ENCODE measurements around the gene TUBA3E. TPM values are rescaled to one million over a fixed set of nuclear protein-coding genes. Genes with fewer than 3 reads are reported as not detected.

The TUBA3E gene
- total and polyA plus RNA-seq, 2 of the 8 experiments (the other 6 are each of a cell fraction or from before 2014, with no cell fraction given), result not detected

- Histone ChIP-seq H2BK120ac (replicated peaks; ENCODE audit: low read depth, low read length) (no peak overlapping the region), H3K27me3 (replicated peaks in 1 of 4; ENCODE audit: control insufficient read depth in 3 of 4, extremely low read depth in 1 of 4, insufficient read depth in 3 of 4, low read length in 3 of 4) (no peaks in the 10 kb centered on the region), H3K56ac (replicated peaks; ENCODE audit: insufficient read length, low read depth, low read length) (no peak overlapping the region), H3K36me3 (ENCODE audit: control insufficient read depth in 2 of 4, insufficient read depth in 4 of 4, low read length in 3 of 4) (peaks cover 0 to 4% (median 0%) of the 10 kb centered on the region in 4 experiments; a peak in 1 of 8 replicates), H4K8ac (ENCODE audit: extremely low read depth, insufficient read depth, low read length) (no peak overlapping the region), H4K20me1 (replicated peaks in 1 of 2; ENCODE audit: control insufficient read depth in 1 of 2, insufficient read depth in 2 of 2, low read length in 2 of 2) (no peaks in the 10 kb centered on the region), H2BK15ac (ENCODE audit: low read length) (no peak overlapping the region), H3K4me1 (replicated peaks in 1 of 4; ENCODE audit: control insufficient read depth in 3 of 4, insufficient read depth in 4 of 4, low read length in 3 of 4) (peaks cover 0 to 7% (median 3%) of the 10 kb centered on the region in 4 experiments; a peak in 4 of 7 replicates), H2AK5ac (ENCODE audit: low read depth, low read length) (no peak overlapping the region), H3K79me2 (ENCODE audit: control insufficient read depth in 1 of 2, insufficient read depth in 2 of 2, low read length in 2 of 2) (peaks cover 3 to 8% of the 10 kb centered on the region in 2 experiments), H2BK12ac (ENCODE audit: low read depth, low read length) (no peak overlapping the region), H2BK20ac (ENCODE audit: low read length) (no peak overlapping the region), H3K18ac (ENCODE audit: extremely low read depth, low read length) (no peak overlapping the region), H3K9ac (replicated peaks in 1 of 4; ENCODE audit: extremely low read depth in 1 of 4, low read depth in 3 of 4, low read length in 3 of 4) (no peak overlapping the region), H3K4me2 (ENCODE audit: insufficient read depth in 1 of 2, low read depth in 2 of 2, low read length in 2 of 2) (no peak overlapping the region), H2AFZ (ENCODE audit: low read length) (no peak overlapping the region), H3K23ac (ENCODE audit: insufficient read length) (no peak overlapping the region), H3K9me3 (ENCODE audit: insufficient read depth in 2 of 2, low read depth in 1 of 2, low read length in 1 of 2) (no peaks in the 10 kb centered on the region), H4K91ac (replicated peaks; ENCODE audit: insufficient read length, low read length) (no peak overlapping the region), H3K27ac (ENCODE audit: low read depth, low read length) (no peak overlapping the region), H3K4ac (replicated peaks; ENCODE audit: insufficient read length, low read depth, low read length) (no peak overlapping the region), H3K4me3 (ENCODE audit: extremely low read depth in 1 of 4, insufficient read depth in 2 of 4, low read depth in 3 of 4, low read length in 4 of 4) (no peak overlapping the region), H4K5ac (ENCODE audit: insufficient read length, low read depth, low read length) (no peak overlapping the region), H3K23me2 (ENCODE audit: low read depth, low read length) (peaks cover 2% of the 10 kb centered on the region; the same call in 1 of the 2 replicates), H3K14ac (ENCODE audit: insufficient read length) (no peak overlapping the region), H2BK5ac (ENCODE audit: low read depth, low read length) (no peak overlapping the region), H3K79me1 (ENCODE audit: low read depth, low read length) (no peaks in the 10 kb centered on the region)
- ChIA-PET CTCF (ENCODE audit: partially characterized antibody) (interaction anchor here (2.6 kb wide), 1 partner anchor 146 kb away, joined by 9 read pairs; no protein-coding TSS in a partner anchor), POLR2A (ENCODE audit: partially characterized antibody) (interaction anchor here (1.1 kb wide), 1 partner anchor 1303 kb away, joined by 6 read pairs; no protein-coding TSS in a partner anchor)
- 92% methylated on average over 4 of the region's 4 CpGs; no CpG with 5 or more reads in 1 of the 2 experiments for WGBS, 2 experiments (ENCODE audit: extremely low coverage in 1 of 2, insufficient coverage in 1 of 2, insufficient read length in 1 of 2, insufficient replicate concordance in 2 of 2, low coverage in 1 of 2, low lambda C conversion rate in 2 of 2, missing lambda C conversion rate in 1 of 2)
- DNase-seq (ENCODE audit: low read depth in 1 of 2, low spot score in 2 of 2) (no peak), FAIRE-seq (no peak)
- no peak for TF ChIP-seq POLR2AphosphoS5 (IDR thresholded peaks at IDR 0.05; ENCODE audit: low read depth, low read length)
- no peak for TF ChIP-seq KDM1A (IDR thresholded peaks at IDR 0.05; ENCODE audit: borderline replicate concordance, low read length)
- no peak for TF ChIP-seq TAF7 (optimal IDR thresholded peaks at IDR 0.05; ENCODE audit: borderline replicate concordance, low read depth, low read length)
- no peak for TF ChIP-seq RXRA (IDR thresholded peaks at IDR 0.05; ENCODE audit: insufficient read depth, low read depth, low read length)
- TF ChIP-seq TBP (IDR thresholded peaks at IDR 0.05; ENCODE audit: low read depth, low read length), result no peak
- TF ChIP-seq EZH2 (IDR thresholded peaks at IDR 0.05; ENCODE audit: low read depth, low read length, severe bottlenecking), result no peak
- TF ChIP-seq HDAC2 (IDR thresholded peaks at IDR 0.05; ENCODE audit: borderline replicate concordance in 1 of 2, low read depth in 2 of 2, low read length in 2 of 2), result no peak
- no peak for TF ChIP-seq SP4 (IDR thresholded peaks at IDR 0.05; ENCODE audit: low read length)
- TF ChIP-seq TEAD4 (IDR thresholded peaks at IDR 0.05; ENCODE audit: low read depth, low read length), result no peak
- TF ChIP-seq YY1 (IDR thresholded peaks at IDR 0.05; ENCODE audit: low read depth, low read length), result no peak
- TF ChIP-seq SUZ12 (IDR thresholded peaks at IDR 0.05; ENCODE audit: low read length), result no peak
- TF ChIP-seq ATF2 (IDR thresholded peaks at IDR 0.05; ENCODE audit: low read length), result no peak
- no peak for TF ChIP-seq SIX5 (IDR thresholded peaks at IDR 0.05; ENCODE audit: low read depth, low read length)
Observed at GRCh38 chr2:130185896-130186295, 12.3 kb downstream of the TUBA3E start.

Measured in H1 (cell line).